NCI-H69 (cell line): ENCODE results near the gene ARHGAP4.
A peak's percentile ranks its signal among the peaks of the same experiment; 100 is the strongest.

Source experiments
- DNase-seq: peaks from one replicate; lab custom pipeline; 2025; lab: John Stamatoyannopoulos, UW

Gene ARHGAP4

GRCh38 chrX:153945956-153946943, 20.2 kb upstream of the ARHGAP4 start:
- DNase-seq, result no peak

GRCh38 chrX:153944800-153945150, 18.7 kb upstream of the ARHGAP4 start:
- no peak for DNase-seq

GRCh38 chrX:153944140-153944799, 18.2 kb upstream of the ARHGAP4 start, which contains the start of gene RENBP:
TSS of gene RENBP (minus strand) at chrX:153944643. CDS start at chrX:153944610, 33 bp downstream.
- peak; percentile 21 for DNase-seq

GRCh38 chrX:153941336-153942252, 15.5 kb upstream of the ARHGAP4 start:
- DNase-seq, result no peak

- peak; percentile 25 for DNase-seq
Observed at GRCh38 chrX:153939573-153939972, 13.5 kb upstream of the ARHGAP4 start.

- no peak for DNase-seq
Observed at GRCh38 chrX:153938226-153938786, 12.2 kb upstream of the ARHGAP4 start.

GRCh38 chrX:153937056-153937455, 11.0 kb upstream of the ARHGAP4 start:
- DNase-seq, result no peak

- DNase-seq, result no peak
Observed at GRCh38 chrX:153935326-153935851, 9.3 kb upstream of the ARHGAP4 start.

GRCh38 chrX:153934762-153935325, 8.8 kb upstream of the ARHGAP4 start, which contains the start of gene NAA10:
TSS of gene NAA10 (minus strand) at chrX:153935037. CDS start at chrX:153934904, 133 bp downstream.
- peak; percentile 89 for DNase-seq

- DNase-seq, result peak; percentile 17
Observed at GRCh38 chrX:153934148-153934761, 8.2 kb upstream of the ARHGAP4 start.

- DNase-seq, result no peak
Observed at GRCh38 chrX:153933748-153934147, 7.7 kb upstream of the ARHGAP4 start.

- DNase-seq, result no peak
Observed at GRCh38 chrX:153932220-153932915, 6.3 kb upstream of the ARHGAP4 start.

- no peak for DNase-seq
Observed at GRCh38 chrX:153931748-153932147, 5.7 kb upstream of the ARHGAP4 start.

- no peak for DNase-seq
Observed at GRCh38 chrX:153931151-153931550, 5.1 kb upstream of the ARHGAP4 start.

GRCh38 chrX:153930011-153930910, 4.2 kb upstream of the ARHGAP4 start:
- no peak for DNase-seq

- no peak for DNase-seq
Observed at GRCh38 chrX:153929576-153929975, 3.5 kb upstream of the ARHGAP4 start.

GRCh38 chrX:153928846-153929245, 2.8 kb upstream of the ARHGAP4 start:
- no peak for DNase-seq

GRCh38 chrX:153927922-153928760, 2.1 kb upstream of the ARHGAP4 start:
- peak; percentile 98 for DNase-seq
